NB4 (cell line): Measurements from ENCODE around the gene PHF2.
"Not testable (repeated sequence)": the region's sequence is repeated elsewhere in the genome, so short reads cannot be mapped to it uniquely, and the experiment has no call there.

ENCODE experiments used
- CTCF ChIP-seq: IDR thresholded peaks from one replicate; pipeline ENCODE4 v1.5.1; 2012; ENCODE audit warnings: low read depth, low read length
- MAX ChIP-seq: IDR thresholded peaks from 2 replicates; pipeline ENCODE4 v1.6.1; 2011; ENCODE audit warnings: low read depth, low read length
- POLR2A ChIP-seq: IDR thresholded peaks from 2 replicates; pipeline ENCODE4 v1.6.1; 2011; ENCODE audit warnings: mild to moderate bottlenecking; ENCODE audit not compliant: insufficient read length; ENCODE audit errors: extremely low read depth

GRCh38 chr9:93666439-93666784, 90.0 kb downstream of the PHF2 start:
- not testable (repeated sequence) for TF ChIP-seq CTCF, POLR2A, MAX
